Osteoblast (primary cell): ENCODE measurements around the gene ATP11C. TPM values are rescaled to one million over a fixed set of nuclear protein-coding genes. Genes with fewer than 3 reads are reported as not detected.

Experiments used
- DNase-seq: peaks from one replicate; pipeline ENCODE4 v3.0.0; 2011; ENCODE audit warnings: low spot score, mixed read lengths; ENCODE audit not compliant: insufficient read length; ENCODE audit errors: missing footprints
- H2AFZ ChIP-seq: 2 replicates; pipeline ENCODE4 v1.6.0; 2011; ENCODE audit warnings: mild to moderate bottlenecking, low read length
- H3K27ac ChIP-seq: 2 replicates; pipeline ENCODE4 v1.5.1; 2011; ENCODE audit warnings: mild to moderate bottlenecking, low read depth, low read length, moderate library complexity
- H3K27me3 ChIP-seq: 2 replicates; pipeline ENCODE4 v1.6.0; 2012; ENCODE audit warnings: mild to moderate bottlenecking, control low read depth, inconsistent platforms, low read length, moderate library complexity; ENCODE audit not compliant: insufficient read depth
- H3K36me3 ChIP-seq: 2 replicates; pipeline ENCODE4 v1.5.1; 2011; ENCODE audit warnings: mild to moderate bottlenecking, low read length, control low read depth, moderate library complexity; ENCODE audit not compliant: insufficient read depth
- H3K4me1 ChIP-seq: 2 replicates; pipeline ENCODE4 v1.5.1; 2011; ENCODE audit warnings: mild to moderate bottlenecking, low read length, control low read depth, moderate library complexity; ENCODE audit not compliant: insufficient read depth
- H3K4me2 ChIP-seq: 2 replicates; pipeline ENCODE4 v1.6.0; 2011; ENCODE audit warnings: mild to moderate bottlenecking, low read length; ENCODE audit not compliant: insufficient read depth
- H3K4me3 ChIP-seq: fragments of 200-600 bp; sonication (generic); 3 replicates; pipeline ENCODE4 v1.5.1; 2012; ENCODE audit warnings: mild to moderate bottlenecking, low read length, inconsistent platforms; ENCODE audit not compliant: insufficient read depth
- H3K79me2 ChIP-seq: 2 replicates; pipeline ENCODE4 v1.6.0; 2012; ENCODE audit warnings: mild to moderate bottlenecking, low read length, control low read depth, inconsistent platforms; ENCODE audit not compliant: insufficient read depth
- H3K9me3 ChIP-seq: 2 replicates; pipeline ENCODE4 v1.5.1; 2011; ENCODE audit warnings: low read depth, low read length, control low read depth
- H4K20me1 ChIP-seq: 2 replicates; pipeline ENCODE4 v1.6.0; 2012; ENCODE audit warnings: mild to moderate bottlenecking, low read length, control low read depth; ENCODE audit not compliant: insufficient read depth
- total RNA-seq: library from RNA; depleted of rRNA; stranded (reverse); fragments of >200 nt; gene quantifications from 2 replicates; pipeline ENCODE4 v1.2.3, GENCODE V29; 2012
- TF ChIP-seq, protein P1 (sequence below): IDR thresholded peaks from 2 replicates; pipeline ENCODE4 v1.5.1; 2011; ENCODE audit warnings: mild to moderate bottlenecking, low read depth, low read length, moderate library complexity; ENCODE audit errors: extremely low read depth

Gene ATP11C
- total RNA-seq, 1 donor = 72.0 TPM

DNA sequence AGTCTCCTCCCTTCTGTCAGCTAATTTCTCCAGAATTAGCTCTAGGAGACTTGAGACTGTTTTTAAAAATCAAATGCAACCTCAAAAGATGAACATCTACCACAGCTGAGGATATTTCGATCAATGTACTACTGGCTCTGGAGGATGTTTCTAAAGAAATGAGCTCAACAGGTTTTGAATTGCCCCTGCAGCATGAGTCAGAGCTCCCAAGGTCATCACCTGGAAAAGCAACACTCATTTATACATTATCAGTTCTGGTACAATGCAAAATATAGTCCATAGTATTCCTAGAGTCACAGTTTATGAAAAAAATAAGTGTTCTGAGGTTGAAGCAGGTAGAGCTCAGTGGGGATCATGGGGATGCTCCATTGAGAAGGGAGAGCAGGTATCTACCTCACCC, 174.0 kb downstream of the ATP11C start:
- Histone ChIP-seq H2AFZ (no peak overlapping the region), H4K20me1 (no peaks in the 10 kb centered on the region), H3K27me3 (no peaks in the 10 kb centered on the region), H3K4me2 (no peak overlapping the region), H3K4me1 (no peaks in the 10 kb centered on the region), H3K9me3 (no peaks in the 10 kb centered on the region), H3K36me3 (no peaks in the 10 kb centered on the region), H3K27ac (no peak overlapping the region), H3K4me3 (no peak overlapping the region), H3K79me2 (no peaks in the 10 kb centered on the region)
- peak; percentile 5 for DNase-seq
- TF ChIP-seq, protein P1, sequence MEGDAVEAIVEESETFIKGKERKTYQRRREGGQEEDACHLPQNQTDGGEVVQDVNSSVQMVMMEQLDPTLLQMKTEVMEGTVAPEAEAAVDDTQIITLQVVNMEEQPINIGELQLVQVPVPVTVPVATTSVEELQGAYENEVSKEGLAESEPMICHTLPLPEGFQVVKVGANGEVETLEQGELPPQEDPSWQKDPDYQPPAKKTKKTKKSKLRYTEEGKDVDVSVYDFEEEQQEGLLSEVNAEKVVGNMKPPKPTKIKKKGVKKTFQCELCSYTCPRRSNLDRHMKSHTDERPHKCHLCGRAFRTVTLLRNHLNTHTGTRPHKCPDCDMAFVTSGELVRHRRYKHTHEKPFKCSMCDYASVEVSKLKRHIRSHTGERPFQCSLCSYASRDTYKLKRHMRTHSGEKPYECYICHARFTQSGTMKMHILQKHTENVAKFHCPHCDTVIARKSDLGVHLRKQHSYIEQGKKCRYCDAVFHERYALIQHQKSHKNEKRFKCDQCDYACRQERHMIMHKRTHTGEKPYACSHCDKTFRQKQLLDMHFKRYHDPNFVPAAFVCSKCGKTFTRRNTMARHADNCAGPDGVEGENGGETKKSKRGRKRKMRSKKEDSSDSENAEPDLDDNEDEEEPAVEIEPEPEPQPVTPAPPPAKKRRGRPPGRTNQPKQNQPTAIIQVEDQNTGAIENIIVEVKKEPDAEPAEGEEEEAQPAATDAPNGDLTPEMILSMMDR = no peak

DNA sequence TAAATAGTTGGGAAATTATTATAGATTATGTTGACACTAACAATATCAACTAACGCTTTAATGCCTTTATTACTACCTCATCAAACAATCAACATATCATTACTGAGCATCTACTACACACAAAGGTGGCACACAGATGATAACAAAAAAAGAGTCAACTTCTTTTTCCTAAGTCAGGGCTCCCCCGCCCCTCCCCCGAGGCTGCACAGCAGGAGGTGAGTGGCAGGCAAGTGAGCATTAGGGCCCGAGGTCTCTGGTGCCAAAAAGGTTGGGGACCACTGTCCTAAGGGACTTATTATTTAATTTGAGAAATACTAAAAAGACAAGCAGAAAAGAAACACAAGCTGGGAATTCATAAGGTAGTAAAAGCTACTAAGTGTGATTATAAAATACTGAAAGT, 174.6 kb downstream of the ATP11C start:
- DNase-seq = no peak
- no peak overlapping the region for H3K27ac ChIP-seq
- no peak overlapping the region for H3K4me2 ChIP-seq
- no peaks in the 10 kb centered on the region for H3K36me3 ChIP-seq
- H4K20me1 ChIP-seq = no peaks in the 10 kb centered on the region
- no peak overlapping the region for H3K4me3 ChIP-seq
- no peaks in the 10 kb centered on the region for H3K9me3 ChIP-seq
- TF ChIP-seq, protein P1 = no peak
- no peaks in the 10 kb centered on the region for H3K79me2 ChIP-seq
- no peaks in the 10 kb centered on the region for H3K4me1 ChIP-seq
- no peaks in the 10 kb centered on the region for H3K27me3 ChIP-seq
- H2AFZ ChIP-seq = no peak overlapping the region

DNA sequence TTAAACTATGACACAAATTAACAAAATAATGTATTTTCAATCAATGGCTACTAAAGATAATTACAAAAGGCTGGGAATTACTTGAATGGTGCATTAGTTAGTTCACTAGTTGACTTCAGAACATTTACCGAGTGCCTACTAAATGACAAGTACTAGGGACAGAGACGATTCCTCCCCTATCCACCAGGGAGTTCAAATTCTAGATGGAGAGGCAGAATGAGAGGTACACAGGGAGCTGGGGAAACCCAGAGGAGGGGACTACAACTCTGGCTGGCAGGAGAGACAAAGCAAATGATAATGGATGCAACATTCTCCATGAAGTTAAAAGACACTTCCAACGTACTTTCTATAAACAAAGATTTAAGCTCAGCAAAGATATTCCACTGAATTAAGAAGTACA, 181.8 kb downstream of the ATP11C start:
- no peaks in the 10 kb centered on the region for H4K20me1 ChIP-seq
- H3K27me3 ChIP-seq = no peaks in the 10 kb centered on the region
- TF ChIP-seq, protein P1 = no peak
- no peaks in the 10 kb centered on the region for H3K36me3 ChIP-seq
- no peaks in the 10 kb centered on the region for H3K4me1 ChIP-seq
- no peak overlapping the region for H3K27ac ChIP-seq
- H3K4me2 ChIP-seq = no peak overlapping the region
- no peaks in the 10 kb centered on the region for H3K9me3 ChIP-seq
- DNase-seq = no peak
- H3K4me3 ChIP-seq = no peak overlapping the region
- no peak overlapping the region for H2AFZ ChIP-seq
- H3K79me2 ChIP-seq = no peaks in the 10 kb centered on the region

DNA sequence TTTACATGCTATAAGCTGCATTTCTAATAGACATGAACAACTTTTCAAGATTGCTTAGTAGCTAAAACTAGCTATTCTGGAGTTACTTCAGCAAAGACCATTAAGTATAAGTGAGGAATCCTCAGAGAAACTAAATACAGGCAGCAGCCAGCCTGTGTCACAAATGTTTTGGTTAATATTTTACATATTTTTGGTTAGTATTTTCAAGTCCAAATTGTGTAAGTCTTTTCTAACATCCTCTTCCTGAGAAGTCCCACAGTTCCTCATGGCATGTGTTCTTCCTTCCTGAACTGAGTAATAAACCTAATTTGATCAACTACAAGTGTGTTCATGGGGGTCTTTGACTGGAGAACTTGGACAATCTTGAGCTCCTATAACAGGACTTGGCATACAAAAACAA, 182.5 kb downstream of the ATP11C start:
- no peaks in the 10 kb centered on the region for H3K27me3 ChIP-seq
- no peak overlapping the region for H2AFZ ChIP-seq
- H3K4me2 ChIP-seq = no peak overlapping the region
- DNase-seq = no peak
- no peaks in the 10 kb centered on the region for H3K9me3 ChIP-seq
- no peaks in the 10 kb centered on the region for H3K36me3 ChIP-seq
- H3K79me2 ChIP-seq = no peaks in the 10 kb centered on the region
- no peak overlapping the region for H3K4me3 ChIP-seq
- H4K20me1 ChIP-seq = no peaks in the 10 kb centered on the region
- H3K27ac ChIP-seq = no peak overlapping the region
- H3K4me1 ChIP-seq = no peaks in the 10 kb centered on the region
- TF ChIP-seq, protein P1 = no peak
